HCT116 (cell line): ENCODE measurements around the gene EVC. TPM values are rescaled to one million over a fixed set of nuclear protein-coding genes. Genes with fewer than 3 reads are reported as not detected.

ENCODE experiments used
- ATAC-seq: fragments of 200-7000 bp; cut with Tn5 transposase; 2 replicates; pipeline ENCODE4 v1.9.1; 2020; ENCODE audit warnings: mild to moderate bottlenecking, moderate library complexity
- BruUV-seq: library from RNA; stranded (reverse); fragments of 400-500 nt; replicated peaks from 2 replicates; lab custom pipeline; 2021; lab: Mats Ljungman, UMichigan
- CTCF ChIA-PET: fragments of 300-600 bp; sonication (Branson Sonifier 250); formaldehyde crosslinking; loops from one replicate; lab custom pipeline; 2021; ENCODE audit warnings: antibody characterized with exemption; lab: Charles Lee
- POLR2A ChIA-PET: fragments of 300-600, 350-600 bp; sonication (Branson Sonifier 250); formaldehyde crosslinking; loops from one replicate; lab custom pipeline; 2021; ENCODE audit warnings: antibody characterized with exemption; lab: Charles Lee
- RAD21 ChIA-PET, 2 experiments: fragments of 300-600 bp; sonication (Branson Sonifier 250); formaldehyde crosslinking; loops; one replicate each; lab custom pipeline; 2023; ENCODE audit warnings: low total read pairs in 2 of 2; ENCODE audit not compliant: uncharacterized antibody in 2 of 2, unreplicated experiment in 2 of 2, low non-redundant PET in 1 of 2; lab: Charles Lee
- DNase-seq: peaks from one replicate; pipeline ENCODE4 v3.0.0-alpha.2; 2010; ENCODE audit warnings: low read depth, low spot score
- H2AFZ ChIP-seq: fragments of 200-600 bp; shearing (Covaris generic), sonication (generic); 2 replicates; pipeline ENCODE4 v1.6.1; 2017; ENCODE audit warnings: low read depth, mixed run types, mixed read lengths, antibody characterized with exemption, low read length; ENCODE audit not compliant: poor library complexity, severe bottlenecking
- H3K27ac ChIP-seq: 2 replicates; pipeline ENCODE4 v1.5.1; 2012; ENCODE audit warnings: low read depth, low read length
- H3K27me3 ChIP-seq: fragments of 200-600 bp; sonication (generic); 2 replicates; pipeline ENCODE4 v1.6.1; 2016; ENCODE audit warnings: mixed run types, low read length, mixed read lengths; ENCODE audit not compliant: insufficient read depth
- H3K36me3 ChIP-seq, 2 experiments: fragments of 200-500 bp in 1 of 2; fragments of 200-600 bp in 1 of 2; sonication (Bioruptor generic) in 1 of 2; sonication (generic) in 1 of 2; 2 replicates each; pipeline versions ENCODE4 v1.5.1 to v1.6.1; 2014 to 2016; ENCODE audit warnings: low read length in 2 of 2, inconsistent platforms in 1 of 2, mixed read lengths in 1 of 2, mixed run types in 1 of 2; ENCODE audit not compliant: insufficient read depth in 2 of 2, control insufficient read depth in 1 of 2
- H3K4me1 ChIP-seq, 2 experiments: fragments of 200-600 bp in 1 of 2; sonication (generic) in 1 of 2; 2 replicates each; pipeline versions ENCODE4 v1.5.1 to v1.6.1; 2012 to 2017; ENCODE audit warnings: low read length in 2 of 2, inconsistent platforms in 1 of 2, mild to moderate bottlenecking in 1 of 2, mixed read lengths in 1 of 2, mixed run types in 1 of 2, moderate library complexity in 1 of 2; ENCODE audit not compliant: insufficient read depth in 2 of 2, control insufficient read depth in 1 of 2
- H3K4me2 ChIP-seq: fragments of 200-600 bp; sonication (generic); 2 replicates; pipeline ENCODE4 v1.6.1; 2017; ENCODE audit warnings: mixed run types, low read length, mixed read lengths
- H3K4me3 ChIP-seq, 2 experiments: fragments of 200-600 bp in 1 of 2; sonication (generic) in 1 of 2; replicated peaks in 1 of 2; 2 replicates each; pipeline ENCODE4 v1.5.1; 2011 to 2016; ENCODE audit warnings: low read length in 2 of 2, control low read depth in 1 of 2, low read depth in 1 of 2, mild to moderate bottlenecking in 1 of 2, mixed read lengths in 1 of 2, mixed run types in 1 of 2
- H3K79me2 ChIP-seq: fragments of 200-600 bp; sonication (generic); 2 replicates; pipeline ENCODE4 v1.6.1; 2017; ENCODE audit warnings: mild to moderate bottlenecking, mixed run types, low read length, moderate library complexity, mixed read lengths; ENCODE audit not compliant: insufficient read depth
- H3K9ac ChIP-seq: fragments of 200-600 bp; sonication (generic); 2 replicates; pipeline ENCODE4 v1.6.1; 2016; ENCODE audit warnings: low read length, mixed read lengths
- H3K9me2 ChIP-seq: fragments of 200-600 bp; sonication (generic), shearing (Covaris generic); 2 replicates; pipeline ENCODE4 v1.6.1; 2017; ENCODE audit warnings: mixed run types, mild to moderate bottlenecking, moderate library complexity; ENCODE audit not compliant: insufficient read depth
- H3K9me3 ChIP-seq, 2 experiments: fragments of 200-500 bp in 1 of 2; fragments of 200-600 bp in 1 of 2; sonication (Bioruptor generic) in 1 of 2; sonication (generic) in 1 of 2; 2 replicates each; pipeline ENCODE4 v1.6.1; 2014 to 2017; ENCODE audit warnings: low read length in 2 of 2, mixed read lengths in 2 of 2, inconsistent platforms in 1 of 2, low read depth in 1 of 2, mild to moderate bottlenecking in 1 of 2, mixed run types in 1 of 2, moderate library complexity in 1 of 2; ENCODE audit not compliant: control insufficient read depth in 1 of 2, insufficient read depth in 1 of 2
- H4K20me1 ChIP-seq: fragments of 200-600 bp; sonication (generic), shearing (Covaris generic); 2 replicates; pipeline ENCODE4 v1.6.1; 2017; ENCODE audit warnings: mixed run types, mild to moderate bottlenecking, moderate library complexity; ENCODE audit not compliant: insufficient read depth
- ATF3 ChIP-seq: IDR thresholded peaks from 2 replicates; pipeline ENCODE4 v1.6.1; 2012
- CEBPB ChIP-seq: IDR thresholded peaks from 2 replicates; pipeline ENCODE4 v1.6.1; 2012; ENCODE audit warnings: low read depth
- CTCF ChIP-seq, 3 experiments: fragments of 200-600 bp in 1 of 3; sonication (generic) in 1 of 3; IDR thresholded peaks in 2 of 3; conservative IDR thresholded peaks in 1 of 3; 2 replicates each; pipeline ENCODE4 v1.5.1; 2012 to 2017; ENCODE audit warnings: low read depth in 2 of 3, low read length in 2 of 3, antibody characterized with exemption in 1 of 3, borderline replicate concordance in 1 of 3, control low read depth in 1 of 3, mild to moderate bottlenecking in 1 of 3, mixed read lengths in 1 of 3, mixed run types in 1 of 3, moderate library complexity in 1 of 3; ENCODE audit not compliant: insufficient read depth in 1 of 3
- EGR1 ChIP-seq: IDR thresholded peaks from 2 replicates; pipeline ENCODE4 v1.6.1; 2012; ENCODE audit warnings: low read depth
- EZH2phosphoT487 ChIP-seq: fragments of 200-600 bp; IDR thresholded peaks from 2 replicates; pipeline ENCODE4 v1.6.1; 2018; ENCODE audit warnings: antibody characterized with exemption, borderline replicate concordance
- FOSL1 ChIP-seq: IDR thresholded peaks from 2 replicates; pipeline ENCODE4 v1.6.1; 2012; ENCODE audit warnings: low read depth
- MAX ChIP-seq: IDR thresholded peaks from 2 replicates; pipeline ENCODE4 v1.6.1; 2012
- POLR2AphosphoS5 ChIP-seq: IDR thresholded peaks from 2 replicates; pipeline ENCODE4 v1.6.1; 2011; ENCODE audit warnings: mild to moderate bottlenecking, low read depth, low read length, moderate library complexity
- REST ChIP-seq: IDR thresholded peaks from 2 replicates; pipeline ENCODE4 v1.6.1; 2012; ENCODE audit warnings: low read depth
- SIN3A ChIP-seq: IDR thresholded peaks from 2 replicates; pipeline ENCODE4 v1.6.1; 2012; ENCODE audit warnings: low read depth
- SP1 ChIP-seq: IDR thresholded peaks from 2 replicates; pipeline ENCODE4 v1.6.1; 2012; ENCODE audit warnings: low read depth
- SRF ChIP-seq: IDR thresholded peaks from 2 replicates; pipeline ENCODE4 v1.6.1; 2012; ENCODE audit warnings: low read depth
- TCF7L2 ChIP-seq: IDR thresholded peaks from 2 replicates; pipeline ENCODE4 v1.7.0; 2011; ENCODE audit warnings: borderline replicate concordance, inconsistent platforms; ENCODE audit not compliant: insufficient read depth, insufficient read length; ENCODE audit errors: extremely low read depth
- YY1 ChIP-seq: IDR thresholded peaks from 2 replicates; pipeline ENCODE4 v1.6.1; 2011; ENCODE audit warnings: low read length, low read depth, moderate library complexity, mild to moderate bottlenecking; ENCODE audit not compliant: insufficient replicate concordance; ENCODE audit errors: extremely low read depth
- ZFX ChIP-seq: fragments of 450-650 bp; IDR thresholded peaks from 2 replicates; pipeline ENCODE4 v1.6.1; 2017
- ZNF274 ChIP-seq: fragments of 200-500 bp; sonication (Bioruptor generic); IDR thresholded peaks from 2 replicates; pipeline ENCODE4 v1.6.1; 2014; ENCODE audit warnings: mild to moderate bottlenecking, low read depth, low read length, inconsistent platforms
- intact Hi-C: fragments of 100-400 bp; cut with micrococcal nuclease; formaldehyde crosslinking; loops from 2 replicates; pipeline ENCODE4 v1.10.0; 2022
- total RNA-seq: library from RNA; stranded (reverse); gene quantifications from one replicate; pipeline ENCODE4 v1.2.1, GENCODE V29; 2021; ENCODE audit not compliant: unreplicated experiment

The EVC gene
- total RNA-seq, 1 experiment from 2014 or later, result 0.15 TPM

- ATAC-seq (no peak), DNase-seq (no peak)
- no peak for TF ChIP-seq CTCF (IDR thresholded peaks at IDR 0.05 in 2 of 3, conservative IDR thresholded peaks at IDR 0.05 in 1 of 3; ENCODE audit: borderline replicate concordance in 1 of 3, insufficient read depth in 1 of 3, low read depth in 2 of 3, low read length in 2 of 3)
- no peak for TF ChIP-seq SIN3A
- no peak for TF ChIP-seq TCF7L2
- no peak for TF ChIP-seq EZH2phosphoT487
- TF ChIP-seq ATF3, result no peak
- no peak for TF ChIP-seq POLR2AphosphoS5
- TF ChIP-seq SP1, result no peak
- no peak for TF ChIP-seq ZNF274
- no peak for TF ChIP-seq FOSL1
- no peak for TF ChIP-seq YY1
- TF ChIP-seq SRF, result no peak
- TF ChIP-seq REST, result no peak
- no peak for TF ChIP-seq CEBPB
- TF ChIP-seq EGR1, result no peak
- no peak for TF ChIP-seq MAX
- TF ChIP-seq ZFX, result no peak
- ChIA-PET POLR2A (no interaction called here), RAD21 (no interaction called here), CTCF (no interaction called here)
- intact Hi-C loops, result no loop called here
- H3K36me3 ChIP-seq, result no peaks in the 10 kb centered on the region
- no peak overlapping the region for H3K9ac ChIP-seq
- no peaks in the 10 kb centered on the region for H3K9me2 ChIP-seq
- H3K79me2 ChIP-seq, result no peaks in the 10 kb centered on the region
- no peaks in the 10 kb centered on the region for H3K9me3 ChIP-seq
- no peak overlapping the region for H3K4me3 ChIP-seq
- no peaks in the 10 kb centered on the region for H3K4me1 ChIP-seq
- H4K20me1 ChIP-seq, result no peaks in the 10 kb centered on the region
- no peak overlapping the region for H3K27ac ChIP-seq
- no peak overlapping the region for H2AFZ ChIP-seq
- H3K4me2 ChIP-seq, result no peak overlapping the region
- peaks cover 69% of the 10 kb centered on the region for H3K27me3 ChIP-seq
- BruUV-seq, result no TSS peak
These were observed 141.7 kb downstream of the EVC start for GRCh38 chr4:5852523-5853202.
